ENCODE results near the gene LRP5.

The LRP5 gene

GRCh38 chr11:68436985-68437926 lies 124.9 kb downstream of the LRP5 start:
- H3K23ac ChIP-seq (ENCODE audit: low read depth, low read length, poor library complexity) = no peak overlapping the region
- no peak overlapping the region for H2BK5ac ChIP-seq (ENCODE audit: low read length)
- H2AK5ac ChIP-seq (ENCODE audit: low read depth, low read length) = no peak overlapping the region
- H3K4ac ChIP-seq (ENCODE audit: low read length) = no peak overlapping the region
- peaks cover 19 to 84% of the 10 kb centered on the region in 2 donors for H3K36me3 ChIP-seq (replicated peaks in 1 of 2; ENCODE audit: control insufficient read depth in 2 of 2, insufficient read depth in 2 of 2, low read length in 2 of 2)
- no peak overlapping the region for H2AFZ ChIP-seq (ENCODE audit: low read length)
- no peak overlapping the region for H3K4me2 ChIP-seq (ENCODE audit: insufficient read depth, low read length, poor library complexity, severe bottlenecking)
- H3K4me3 ChIP-seq (ENCODE audit: low read length in 2 of 2) = no peak overlapping the region
- H3K27me3 ChIP-seq (ENCODE audit: control insufficient read depth in 3 of 3, insufficient read depth in 3 of 3, low read depth in 1 of 3, low read length in 3 of 3) = no peaks in the 10 kb centered on the region
- no peak overlapping the region for H2BK120ac ChIP-seq (ENCODE audit: low read depth, low read length)
- no peak overlapping the region for H2BK12ac ChIP-seq (ENCODE audit: low read length)
- no peak overlapping the region for H4K8ac ChIP-seq (ENCODE audit: low read depth, low read length)
- peaks cover 6 to 12% of the 10 kb centered on the region in 2 donors for H3K4me1 ChIP-seq (ENCODE audit: control insufficient read depth in 2 of 2, insufficient read depth in 1 of 2, low read depth in 1 of 2, low read length in 2 of 2)
- no peak overlapping the region for H4K91ac ChIP-seq (ENCODE audit: low read depth, low read length, poor library complexity)
- H2BK15ac ChIP-seq (ENCODE audit: low read length) = no peak overlapping the region
- H3K79me1 ChIP-seq (ENCODE audit: low read depth, low read length) = no peaks in the 10 kb centered on the region
- no peak overlapping the region for H3K14ac ChIP-seq (ENCODE audit: low read length)
- no peak overlapping the region for H3K18ac ChIP-seq (ENCODE audit: low read length)
- H3K9me3 ChIP-seq (replicated peaks in 1 of 2; ENCODE audit: control insufficient read depth in 2 of 2, insufficient read depth in 1 of 2, low read depth in 1 of 2, low read length in 2 of 2) = no peaks in the 10 kb centered on the region
- no peak for DNase-seq (ENCODE audit: low spot score)
- H3K9ac ChIP-seq (ENCODE audit: low read depth, low read length, poor library complexity) = peak overlapping the region; percentile 24
- no CpG with 5 or more reads among the region's 34 CpGs for WGBS, 2 donors (ENCODE audit: extremely low coverage in 2 of 2, insufficient read length in 2 of 2, insufficient replicate concordance in 1 of 2)
- no peak overlapping the region for H3K27ac ChIP-seq (replicated peaks; ENCODE audit: low read length)

DNA sequence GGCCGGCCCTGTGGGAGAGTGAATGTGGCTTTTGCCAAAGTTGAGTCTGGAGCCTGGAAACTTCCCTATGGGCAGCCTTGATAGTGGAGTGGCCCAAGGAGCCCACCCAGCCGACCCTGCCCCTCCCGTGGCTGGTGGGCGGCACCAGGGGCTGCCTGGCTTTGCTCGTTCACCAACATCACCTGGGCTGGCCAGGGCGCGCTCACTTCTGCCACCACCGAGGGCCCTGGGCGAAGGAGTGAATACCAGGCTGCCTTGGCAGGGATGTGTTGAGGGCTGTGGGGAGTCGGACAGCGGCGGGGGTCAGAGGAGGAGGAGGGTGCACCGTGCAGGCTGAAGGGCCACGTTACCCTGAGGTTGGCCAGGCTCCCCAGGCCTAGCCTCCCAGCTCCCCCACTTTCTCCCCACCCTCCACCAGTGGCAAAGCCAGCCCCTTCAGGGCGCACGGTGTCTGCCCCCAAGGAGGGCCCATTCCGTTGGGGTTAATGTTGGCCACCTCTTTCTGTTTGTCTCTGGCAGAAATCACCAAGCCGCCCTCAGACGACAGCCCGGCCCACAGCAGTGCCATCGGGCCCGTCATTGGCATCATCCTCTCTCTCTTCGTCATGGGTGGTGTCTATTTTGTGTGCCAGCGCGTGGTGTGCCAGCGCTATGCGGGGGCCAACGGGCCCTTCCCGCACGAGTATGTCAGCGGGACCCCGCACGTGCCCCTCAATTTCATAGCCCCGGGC lies 125.7 kb downstream of the LRP5 start:
- no peak overlapping the region for H2AK5ac ChIP-seq (ENCODE audit: low read depth, low read length)
- peak overlapping the region; percentile 32 for H3K23ac ChIP-seq (ENCODE audit: low read depth, low read length, poor library complexity)
- no peak overlapping the region for H3K18ac ChIP-seq (ENCODE audit: low read length)
- H3K27ac ChIP-seq (replicated peaks; ENCODE audit: low read length) = no peak overlapping the region
- peaks cover 19 to 84% of the 10 kb centered on the region in 2 donors for H3K36me3 ChIP-seq (replicated peaks in 1 of 2; ENCODE audit: control insufficient read depth in 2 of 2, insufficient read depth in 2 of 2, low read length in 2 of 2)
- no peak overlapping the region for H4K8ac ChIP-seq (ENCODE audit: low read depth, low read length)
- no peaks in the 10 kb centered on the region for H3K79me1 ChIP-seq (ENCODE audit: low read depth, low read length)
- H2BK120ac ChIP-seq (ENCODE audit: low read depth, low read length) = no peak overlapping the region
- H3K9ac ChIP-seq (ENCODE audit: low read depth, low read length, poor library complexity) = no peak overlapping the region
- no peak overlapping the region for H3K4me3 ChIP-seq (ENCODE audit: low read length in 2 of 2)
- H3K9me3 ChIP-seq (replicated peaks in 1 of 2; ENCODE audit: control insufficient read depth in 2 of 2, insufficient read depth in 1 of 2, low read depth in 1 of 2, low read length in 2 of 2) = no peaks in the 10 kb centered on the region
- no peak overlapping the region for H2AFZ ChIP-seq (ENCODE audit: low read length)
- peaks cover 6 to 15% of the 10 kb centered on the region in 2 donors for H3K4me1 ChIP-seq (ENCODE audit: control insufficient read depth in 2 of 2, insufficient read depth in 1 of 2, low read depth in 1 of 2, low read length in 2 of 2)
- H2BK5ac ChIP-seq (ENCODE audit: low read length) = no peak overlapping the region
- no peak overlapping the region for H3K4ac ChIP-seq (ENCODE audit: low read length)
- peak overlapping the region; percentile 77 for H3K14ac ChIP-seq (ENCODE audit: low read length)
- no peak for DNase-seq (ENCODE audit: low spot score)
- no peaks in the 10 kb centered on the region for H3K27me3 ChIP-seq (ENCODE audit: control insufficient read depth in 3 of 3, insufficient read depth in 3 of 3, low read depth in 1 of 3, low read length in 3 of 3)
- H2BK15ac ChIP-seq (ENCODE audit: low read length) = no peak overlapping the region
- H4K91ac ChIP-seq (ENCODE audit: low read depth, low read length, poor library complexity) = no peak overlapping the region
- WGBS, 2 donors (ENCODE audit: extremely low coverage in 2 of 2, insufficient read length in 2 of 2, insufficient replicate concordance in 1 of 2) = no CpG with 5 or more reads among the region's 34 CpGs
- no peak overlapping the region for H3K4me2 ChIP-seq (ENCODE audit: insufficient read depth, low read length, poor library complexity, severe bottlenecking)
- H2BK12ac ChIP-seq (ENCODE audit: low read length) = no peak overlapping the region

DNA sequence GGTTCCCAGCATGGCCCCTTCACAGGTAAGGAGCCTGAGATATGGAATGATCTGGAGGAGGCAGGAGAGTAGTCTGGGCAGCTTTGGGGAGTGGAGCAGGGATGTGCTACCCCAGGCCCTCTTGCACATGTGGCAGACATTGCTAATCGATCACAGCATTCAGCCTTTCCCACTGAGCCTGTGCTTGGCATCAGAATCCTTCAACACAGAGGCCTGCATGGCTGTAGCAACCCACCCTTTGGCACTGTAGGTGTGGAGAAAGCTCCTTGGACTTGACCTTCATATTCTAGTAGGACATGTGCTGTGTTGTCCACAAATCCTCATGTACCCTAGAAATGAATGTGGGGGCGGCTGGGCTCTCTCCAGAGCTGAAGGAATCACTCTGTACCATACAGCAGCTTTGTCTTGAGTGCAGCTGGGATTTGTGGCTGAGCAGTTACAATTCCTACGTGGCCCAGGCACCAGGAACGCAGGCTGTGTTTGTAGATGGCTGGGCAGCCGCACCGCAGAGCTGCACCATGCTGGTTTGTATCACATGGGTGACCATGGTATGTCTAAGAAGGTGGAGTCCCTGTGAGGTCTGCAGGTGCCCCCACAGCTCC lies 126.4 kb downstream of the LRP5 start:
- Histone ChIP-seq H2BK12ac (ENCODE audit: low read length) (peak overlapping the region; percentile 60), H4K8ac (ENCODE audit: low read depth, low read length) (no peak overlapping the region), H3K79me1 (ENCODE audit: low read depth, low read length) (no peaks in the 10 kb centered on the region), H3K4me1 (ENCODE audit: control insufficient read depth in 2 of 2, insufficient read depth in 1 of 2, low read depth in 1 of 2, low read length in 2 of 2) (peaks cover 6 to 15% of the 10 kb centered on the region in 2 donors), H3K9me3 (replicated peaks in 1 of 2; ENCODE audit: control insufficient read depth in 2 of 2, insufficient read depth in 1 of 2, low read depth in 1 of 2, low read length in 2 of 2) (no peaks in the 10 kb centered on the region), H3K4me3 (ENCODE audit: low read length in 2 of 2) (no peak overlapping the region), H3K23ac (ENCODE audit: low read depth, low read length, poor library complexity) (no peak overlapping the region), H3K4me2 (ENCODE audit: insufficient read depth, low read length, poor library complexity, severe bottlenecking) (no peak overlapping the region), H2BK120ac (ENCODE audit: low read depth, low read length) (no peak overlapping the region), H2BK15ac (ENCODE audit: low read length) (no peak overlapping the region), H3K36me3 (replicated peaks in 1 of 2; ENCODE audit: control insufficient read depth in 2 of 2, insufficient read depth in 2 of 2, low read length in 2 of 2) (peaks cover 16 to 78% of the 10 kb centered on the region in 2 donors), H3K14ac (ENCODE audit: low read length) (no peak overlapping the region), H3K9ac (ENCODE audit: low read depth, low read length, poor library complexity) (no peak overlapping the region), H3K27ac (replicated peaks; ENCODE audit: low read length) (no peak overlapping the region), H3K18ac (ENCODE audit: low read length) (peak overlapping the region; percentile 19), H2AFZ (ENCODE audit: low read length) (no peak overlapping the region), H2BK5ac (ENCODE audit: low read length) (no peak overlapping the region), H3K27me3 (ENCODE audit: control insufficient read depth in 3 of 3, insufficient read depth in 3 of 3, low read depth in 1 of 3, low read length in 3 of 3) (no peaks in the 10 kb centered on the region), H4K91ac (ENCODE audit: low read depth, low read length, poor library complexity) (no peak overlapping the region), H2AK5ac (ENCODE audit: low read depth, low read length) (peak overlapping the region; percentile 42), H3K4ac (ENCODE audit: low read length) (no peak overlapping the region)
- no CpG with 5 or more reads among the region's 6 CpGs for WGBS, 2 donors (ENCODE audit: extremely low coverage in 2 of 2, insufficient read length in 2 of 2, insufficient replicate concordance in 1 of 2)
- DNase-seq (ENCODE audit: low spot score) = no peak

All from neuronal stem cell (in vitro differentiated cells).